SK-N-SH treated with all-trans-retinoic acid at 6 μM for 48 hours (cell line): ENCODE data around the gene ELAPOR2.

Experiments used
- GLIS3 ChIP-seq: fragments of 250-450 bp; sonication (Bioruptor Pico); IDR thresholded peaks from 2 replicates; pipeline ENCODE4 v1.5.0; 2020; ENCODE audit warnings: mild to moderate bottlenecking, moderate library complexity
- ISL1 ChIP-seq: fragments of 250-450 bp; sonication (Bioruptor Pico); IDR thresholded peaks from 2 replicates; pipeline ENCODE4 v2.1.2; 2022; ENCODE audit warnings: mild to moderate bottlenecking, moderate library complexity
- PATZ1 ChIP-seq: fragments of 250-450 bp; sonication (Bioruptor Pico); IDR thresholded peaks from 2 replicates; pipeline ENCODE4 v1.8.0; 2020; ENCODE audit warnings: mild to moderate bottlenecking, moderate library complexity, borderline replicate concordance
- PPARA ChIP-seq: fragments of 250-450 bp; sonication (Bioruptor Pico); IDR thresholded peaks from 2 replicates; pipeline ENCODE4 v1.5.0; 2020; ENCODE audit warnings: mild to moderate bottlenecking, borderline replicate concordance
- RARB ChIP-seq: fragments of 250-450 bp; sonication (Bioruptor Pico); IDR thresholded peaks from 2 replicates; pipeline ENCODE4 v1.8.0; 2021; ENCODE audit warnings: mild to moderate bottlenecking, moderate library complexity
- ZFP3 ChIP-seq: fragments of 250-450 bp; sonication (Bioruptor Pico); IDR thresholded peaks from 2 replicates; pipeline ENCODE4 v1.5.0; 2020; ENCODE audit warnings: mild to moderate bottlenecking, moderate library complexity
- ZFP30 ChIP-seq: fragments of 450-650 bp; formaldehyde crosslinking; IDR thresholded peaks from 2 replicates; pipeline ENCODE4 v1.5.0; 2022; ENCODE audit warnings: mild to moderate bottlenecking, moderate library complexity

GRCh38 chr7:87060288-87060537 is 759 bp upstream of the ELAPOR2 start:
- TF ChIP-seq ZFP3 (CRISPR knock-in tag) (no peak), PPARA (CRISPR knock-in tag) (no peak), PATZ1 (CRISPR knock-in tag) (no peak), ZFP30 (CRISPR knock-in tag) (no peak), GLIS3 (no peak), ISL1 (CRISPR knock-in tag) (no peak), RARB (CRISPR knock-in tag) (no peak)
